Stimulated activated CD4-positive, alpha-beta T cell treated with anti-CD3 and anti-CD28 coated beads, Interleukin-15, amount 100 ng/mL, for 1 hour (primary cell): ENCODE data around the gene BBLN.

ENCODE experiments used
- DNase-seq, 2 donors: peaks; one replicate each; pipeline ENCODE4 v3.0.0-alpha.2; 2020; ENCODE audit warnings: low read depth in 1 of 2, low spot score in 1 of 2

Gene BBLN

GRCh38 chr9:128144239-128145181 is 15.6 kb upstream of the BBLN start:
- DNase-seq = no peak

DNA sequence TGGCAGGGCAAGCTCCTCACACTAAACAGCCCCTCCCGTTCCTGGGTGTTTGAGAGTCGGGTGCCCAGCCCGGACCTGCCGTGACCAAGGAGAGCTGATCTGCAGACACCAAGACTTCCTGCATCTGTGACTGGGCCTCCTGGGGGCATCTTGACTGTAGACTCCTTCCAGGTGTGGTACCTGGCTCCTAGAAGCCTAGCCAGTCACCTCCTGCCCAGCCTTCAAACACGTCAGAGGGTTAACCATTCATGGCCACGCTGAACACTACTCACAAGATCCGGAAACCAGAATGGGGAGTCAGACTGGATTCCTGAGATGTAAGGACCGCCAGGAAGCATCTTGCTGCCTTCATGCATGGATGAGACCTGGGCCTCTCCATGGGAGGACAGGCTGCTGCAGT is 14.5 kb upstream of the BBLN start:
- DNase-seq = no peak

- no peak for DNase-seq
Observed at GRCh38 chr9:128145951-128146351, 14.1 kb upstream of the BBLN start.

GRCh38 chr9:128146591-128147120 is 13.4 kb upstream of the BBLN start:
- DNase-seq = no peak

GRCh38 chr9:128148509-128149000 is 11.5 kb upstream of the BBLN start:
- DNase-seq = no peak

DNA sequence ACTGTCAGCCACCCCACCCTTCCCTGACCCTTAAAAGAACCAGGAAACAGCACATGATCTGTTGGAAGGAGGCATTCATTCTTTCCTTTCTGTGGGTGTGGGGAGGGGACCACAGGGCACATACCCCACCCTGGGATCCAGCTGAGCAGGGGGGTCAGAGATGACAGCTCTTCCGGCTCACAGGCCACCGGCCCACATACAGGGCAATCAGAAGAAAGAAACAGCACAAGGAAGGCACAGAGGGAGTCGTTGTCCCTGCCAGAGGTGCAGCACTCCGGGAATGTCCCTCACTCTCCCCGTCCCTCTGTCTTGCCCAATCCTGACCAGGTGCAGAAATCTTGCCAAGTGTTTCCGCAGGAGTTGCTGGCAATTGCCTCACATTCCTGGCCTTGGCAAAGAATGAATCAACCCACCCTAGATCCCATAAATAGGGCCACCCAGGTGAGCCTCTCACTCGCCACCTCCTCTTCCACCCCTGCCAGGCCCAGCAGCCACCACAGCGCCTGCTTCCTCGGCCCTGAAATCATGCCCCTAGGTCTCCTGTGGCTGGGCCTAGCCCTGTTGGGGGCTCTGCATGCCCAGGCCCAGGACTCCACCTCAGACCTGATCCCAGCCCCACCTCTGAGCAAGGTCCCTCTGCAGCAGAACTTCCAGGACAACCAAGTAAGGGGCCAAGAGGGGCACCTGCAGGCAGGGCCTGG is 10.9 kb upstream of the BBLN start, which contains the start of gene LCN2:
Gene LCN2, plus strand, starts transcription at position 453 of the 701 bp plus-strand sequence. Its CDS starts 73 bp downstream, at position 526.
- no peak for DNase-seq

DNA sequence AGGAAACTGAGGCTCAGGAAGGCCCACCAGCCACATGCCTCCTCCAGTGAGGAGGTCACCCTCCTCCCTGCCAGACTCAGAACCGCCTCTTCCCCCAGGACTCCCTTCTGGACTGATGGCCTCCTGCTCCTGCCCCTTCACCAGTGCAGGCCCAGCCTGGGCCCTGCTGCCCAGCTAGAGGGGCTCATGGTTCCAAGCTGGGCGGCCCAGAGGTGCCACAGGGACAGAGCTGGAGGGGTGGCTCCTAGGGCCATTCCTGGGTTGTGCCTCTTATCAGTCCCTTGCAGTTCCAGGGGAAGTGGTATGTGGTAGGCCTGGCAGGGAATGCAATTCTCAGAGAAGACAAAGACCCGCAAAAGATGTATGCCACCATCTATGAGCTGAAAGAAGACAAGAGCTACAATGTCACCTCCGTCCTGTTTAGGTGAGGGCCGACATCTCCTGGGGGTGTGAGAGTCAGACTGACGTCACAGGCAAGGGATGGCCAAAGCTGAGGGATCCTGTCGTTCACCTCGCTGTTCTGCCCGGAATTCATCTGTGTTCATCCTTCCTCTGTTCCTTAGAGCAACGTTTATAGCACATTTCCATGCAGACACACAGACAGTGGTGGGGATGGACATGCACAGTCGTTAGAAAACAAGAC is 10.0 kb upstream of the BBLN start:
- no peak for DNase-seq

DNA sequence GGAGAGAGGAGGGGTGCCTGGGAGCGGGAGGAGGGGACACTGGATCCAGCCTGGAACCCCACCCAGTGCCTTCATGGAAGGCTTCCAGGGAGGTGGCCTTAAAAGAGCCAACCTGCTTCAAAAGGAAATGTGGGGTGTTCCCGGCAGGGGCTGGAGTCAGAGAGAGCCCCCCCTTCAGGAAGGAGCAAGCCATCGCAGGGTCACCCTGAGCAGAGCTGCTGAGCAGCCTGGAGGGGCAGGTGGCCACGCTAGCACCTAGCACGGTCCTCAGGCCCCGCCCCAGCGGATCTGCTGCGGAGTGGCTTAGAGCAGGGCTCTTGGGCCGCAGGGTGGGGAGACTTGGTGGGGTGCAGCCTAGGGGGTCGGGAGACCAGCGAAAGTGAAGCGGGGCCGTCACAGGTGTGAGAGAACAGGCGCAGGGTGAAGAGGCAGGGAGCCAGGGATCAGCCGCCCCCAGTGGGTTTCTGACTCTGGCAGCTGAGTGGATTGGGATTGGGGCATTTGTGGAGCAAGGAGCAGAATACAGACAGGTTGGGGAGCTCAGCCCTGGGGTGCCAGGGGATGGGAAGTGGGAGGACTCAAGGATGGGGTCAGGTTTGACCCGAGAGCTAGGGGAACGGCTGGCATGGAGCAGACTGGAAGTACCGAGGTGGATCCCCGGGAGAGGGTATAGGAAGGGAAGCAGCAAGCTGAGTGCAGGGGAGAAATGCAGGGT is 9.3 kb upstream of the BBLN start:
- DNase-seq = no peak

- no peak for DNase-seq
Observed at GRCh38 chr9:128151309-128152132, 8.5 kb upstream of the BBLN start.

DNA sequence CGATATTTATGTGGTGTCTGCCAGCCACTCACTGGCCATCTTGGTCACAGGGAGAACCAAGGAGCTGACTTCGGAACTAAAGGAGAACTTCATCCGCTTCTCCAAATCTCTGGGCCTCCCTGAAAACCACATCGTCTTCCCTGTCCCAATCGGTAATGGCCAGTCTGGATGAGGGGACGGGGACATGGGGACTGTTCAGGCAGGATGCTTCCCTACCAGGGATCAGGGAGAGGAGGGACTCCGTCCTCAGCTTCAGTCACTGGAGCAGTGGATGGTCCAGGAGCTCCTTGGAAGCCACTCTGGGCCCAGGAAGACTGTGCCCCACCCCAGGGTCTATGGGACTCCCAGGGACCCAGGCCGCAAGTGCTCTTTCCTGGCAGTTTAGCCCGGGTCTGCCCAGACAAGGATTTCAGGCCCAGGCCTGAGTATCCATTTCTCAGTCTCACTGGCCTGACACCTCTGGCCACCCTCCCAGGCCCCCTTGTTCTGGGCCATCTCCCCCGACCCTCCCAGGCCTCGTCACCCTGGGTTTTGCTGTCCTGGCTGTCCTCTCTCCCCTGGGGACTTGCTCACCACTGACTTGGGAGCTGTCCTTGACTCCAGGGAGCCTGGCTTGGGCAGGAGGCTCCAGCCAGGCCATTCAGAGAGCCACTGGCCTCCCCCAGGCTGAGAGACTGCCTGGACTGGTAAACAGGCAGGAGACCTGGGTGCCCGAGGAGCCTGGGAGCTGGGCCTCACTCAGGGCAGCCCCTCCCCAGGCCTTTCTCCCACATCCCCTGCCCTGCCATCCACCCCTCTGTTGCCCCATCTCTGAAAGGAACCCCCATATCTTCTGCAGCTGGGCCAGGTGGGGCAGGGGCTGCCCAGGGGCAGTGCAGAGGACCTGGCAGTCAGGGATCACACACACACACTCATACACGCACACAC is 7.7 kb upstream of the BBLN start:
- no peak for DNase-seq

DNA sequence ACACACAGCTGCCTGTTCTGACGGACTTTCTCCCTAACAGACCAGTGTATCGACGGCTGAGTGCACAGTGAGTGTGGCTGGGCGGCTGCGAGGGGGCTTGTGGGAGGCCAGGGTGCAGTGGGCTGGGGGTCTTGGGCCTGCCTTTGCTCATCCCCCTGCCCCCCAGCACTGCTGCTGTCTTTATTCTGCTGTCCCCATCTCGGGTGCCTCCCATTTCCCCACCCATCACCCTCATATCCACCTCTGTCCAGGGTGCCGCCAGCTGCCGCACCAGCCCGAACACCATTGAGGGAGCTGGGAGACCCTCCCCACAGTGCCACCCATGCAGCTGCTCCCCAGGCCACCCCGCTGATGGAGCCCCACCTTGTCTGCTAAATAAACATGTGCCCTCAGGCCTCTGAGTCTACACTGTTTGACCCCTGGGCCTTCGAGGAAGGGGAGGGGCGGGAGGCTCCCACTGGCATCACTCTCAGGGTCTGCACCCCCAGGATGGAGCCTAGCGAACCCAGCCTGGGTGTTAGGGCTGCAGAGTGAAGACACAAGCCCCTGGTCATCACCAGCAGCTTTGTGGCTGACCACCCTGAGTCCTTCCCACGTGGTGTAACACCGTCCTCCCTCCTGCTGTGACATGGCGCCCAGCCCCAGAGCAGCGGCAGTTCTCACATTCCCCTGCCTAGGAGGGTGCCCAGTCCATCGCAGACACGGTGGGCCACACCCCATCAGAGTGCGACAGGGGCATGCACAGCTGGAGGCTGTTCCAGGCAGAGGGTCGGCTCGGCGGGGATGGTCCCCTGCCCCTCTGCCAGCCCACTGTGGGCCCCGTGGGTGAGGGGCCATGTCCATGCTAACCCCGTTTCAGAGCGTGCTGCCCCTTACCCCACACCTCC is 6.8 kb upstream of the BBLN start:
- no peak for DNase-seq

GRCh38 chr9:128153947-128154695 is 5.9 kb upstream of the BBLN start:
- no peak for DNase-seq

- DNase-seq = no peak
Observed at GRCh38 chr9:128155736-128156500, 4.1 kb upstream of the BBLN start.

DNA sequence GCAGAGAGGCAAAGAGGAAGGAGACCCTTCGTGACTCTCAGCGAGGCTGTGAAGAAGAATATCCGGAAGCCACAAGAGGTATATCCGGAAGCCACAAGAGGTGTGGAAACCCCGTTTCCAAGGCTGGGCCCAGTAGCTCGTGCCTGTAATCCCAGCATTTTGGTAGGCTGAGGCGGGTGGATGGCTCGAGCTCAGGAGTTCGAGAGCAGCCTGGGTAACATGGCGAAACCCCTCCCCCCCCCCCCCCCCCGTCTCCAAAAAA is 612 bp upstream of the BBLN start:
- peak in 1 of 2 donors; percentile 18 for DNase-seq

- peak in 1 of 2 donors; percentile 39 for DNase-seq
Observed at GRCh38 chr9:128160603-128160987, 530 bp downstream of the BBLN start.

DNA sequence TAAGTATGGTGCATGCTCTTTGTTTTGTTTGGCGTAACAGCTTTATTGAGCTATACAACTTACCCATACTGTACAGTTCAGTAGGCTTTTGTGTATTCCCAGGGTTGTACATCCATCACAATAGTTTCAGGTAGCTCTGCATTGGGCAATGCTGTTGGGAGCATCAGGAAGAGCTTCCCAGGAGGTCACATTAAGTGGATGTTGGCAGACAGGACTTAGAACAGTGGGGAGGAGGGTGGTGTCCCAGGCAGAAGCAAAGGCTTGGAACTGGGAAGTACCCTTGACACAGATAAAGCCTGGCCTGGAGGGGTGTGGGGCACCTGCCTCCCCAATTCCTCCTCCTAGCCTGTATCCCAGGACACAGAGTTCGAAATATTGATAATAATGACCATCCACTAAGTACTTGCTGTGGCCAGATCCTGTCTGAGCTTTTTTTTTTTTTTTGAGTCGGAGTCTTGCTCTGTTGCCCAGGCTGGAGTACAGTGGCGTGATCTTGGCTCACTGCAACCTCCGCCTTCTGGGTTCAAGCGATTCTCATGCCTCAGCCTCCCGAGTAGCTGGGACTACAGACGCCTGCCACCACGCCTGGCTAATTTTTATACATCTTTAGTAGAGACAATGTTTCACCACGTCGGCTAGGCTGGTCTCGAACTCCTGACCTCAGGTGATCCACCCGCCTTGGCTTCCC is 1.3 kb downstream of the BBLN start:
- no peak for DNase-seq
